T-cell (primary cell): ENCODE data around the gene CDC6. TPM values are rescaled to one million over a fixed set of nuclear protein-coding genes. Genes with fewer than 3 reads are reported as not detected.

Source experiments
- ATAC-seq, 4 experiments: fragments of 200-7000 bp in 3 of 4; fragments of 150-1000 bp in 1 of 4; cut with Tn5 transposase; replicated peaks in 1 of 4; 1 replicate in 3 of 4; 2 replicates in 1 of 4; pipeline ENCODE4 v1.10.0; 2021; ENCODE audit warnings: moderate library complexity in 3 of 4, mild to moderate bottlenecking in 2 of 4, moderate number of reproducible peaks in 1 of 4
- CTCF ChIA-PET, 2 donors: fragments of 300-600 bp; sonication (Branson Sonifier 250); formaldehyde crosslinking; loops; one replicate each; lab custom pipeline; 2022; ENCODE audit warnings: antibody characterized with exemption in 2 of 2; lab: Charles Lee
- POLR2A ChIA-PET, 2 donors: fragments of 300-600 bp; sonication (Branson Sonifier 250); formaldehyde crosslinking; loops; one replicate each; lab custom pipeline; 2022; ENCODE audit warnings: antibody characterized with exemption in 2 of 2; lab: Charles Lee
- DNase-seq, 35 experiments: peaks; one replicate each; pipeline versions ENCODE4 v3.0.0 to v3.0.0-alpha.2; 2013 to 2023
- H3K27ac ChIP-seq: one replicate; pipeline ENCODE4 v1.5.1; 2013; ENCODE audit warnings: low read length
- H3K27me3 ChIP-seq, 2 experiments: replicated peaks in 1 of 2; 1 replicate in 1 of 2; 2 replicates in 1 of 2; pipeline versions ENCODE4 v1.6.1 to v1.7.0; 2013; ENCODE audit warnings: low read length in 1 of 2, mixed read lengths in 1 of 2; ENCODE audit not compliant: control insufficient read depth in 2 of 2, insufficient read depth in 2 of 2; ENCODE audit errors: extremely low read depth in 1 of 2
- H3K36me3 ChIP-seq, 2 donors: 1 replicate in 1 of 2; 2 replicates in 1 of 2; pipeline versions ENCODE4 v1.6.1 to v1.7.0; 2013; ENCODE audit warnings: low read length in 1 of 2; ENCODE audit not compliant: control insufficient read depth in 2 of 2, insufficient read depth in 1 of 2; ENCODE audit errors: extremely low read depth in 1 of 2
- H3K4me1 ChIP-seq, 2 experiments: 1 replicate in 1 of 2; 2 replicates in 1 of 2; pipeline versions ENCODE4 v1.6.1 to v1.7.0; 2013; ENCODE audit warnings: low read length in 2 of 2, mixed read lengths in 1 of 2; ENCODE audit not compliant: insufficient read depth in 2 of 2, control insufficient read depth in 1 of 2; ENCODE audit errors: extremely low read depth in 1 of 2
- H3K4me3 ChIP-seq, 2 donors: 1 replicate in 1 of 2; 2 replicates in 1 of 2; pipeline versions ENCODE4 v1.5.1 to v1.7.0; 2013; ENCODE audit warnings: mild to moderate bottlenecking in 2 of 2, low read length in 1 of 2, moderate library complexity in 1 of 2; ENCODE audit not compliant: control insufficient read depth in 1 of 2; ENCODE audit errors: extremely low read depth in 1 of 2
- H3K9me3 ChIP-seq: 2 replicates; pipeline ENCODE4 v1.7.0; 2013
- H3K27ac Mint-ChIP-seq, 2 donors: one replicate each; pipeline ENCODE4 v1.8.0; 2020 to 2021; ENCODE audit warnings: mild to moderate bottlenecking in 2 of 2, mixed read lengths in 2 of 2
- H3K27me3 Mint-ChIP-seq, 2 donors: one replicate each; pipeline ENCODE4 v1.8.0; 2021 to 2022; ENCODE audit warnings: mixed read lengths in 2 of 2
- H3K36me3 Mint-ChIP-seq: one replicate; pipeline ENCODE4 v1.8.0; 2021; ENCODE audit warnings: mixed read lengths
- H3K4me1 Mint-ChIP-seq, 3 donors: one replicate each; pipeline ENCODE4 v1.8.0; 2020 to 2022; ENCODE audit warnings: mixed read lengths in 3 of 3, mild to moderate bottlenecking in 1 of 3
- H3K4me3 Mint-ChIP-seq, 3 donors: one replicate each; pipeline ENCODE4 v1.8.0; 2020 to 2022; ENCODE audit warnings: mild to moderate bottlenecking in 3 of 3, mixed read lengths in 3 of 3, moderate library complexity in 3 of 3
- H3K9me3 Mint-ChIP-seq, 3 donors: one replicate each; pipeline ENCODE4 v1.8.0; 2020 to 2022; ENCODE audit warnings: mixed read lengths in 3 of 3
- WGBS: methylation state at CpG from one replicate; pipeline ENCODE4 v1.1.5; 2013; ENCODE audit warnings: missing lambda C conversion rate; ENCODE audit not compliant: insufficient coverage; 5-methylcytosine and 5-hydroxymethylcytosine counted together
- total RNA-seq, 35 experiments: library from RNA in 6 of 35; stranded (reverse) in 6 of 35; fragments of 120-200 nt in 1 of 35; gene quantifications; one replicate each; pipeline versions ENCODE4 v1.2.1 to v1.2.4 and lab custom pipeline; 2013 to 2026

Gene CDC6
- total RNA-seq, 5 donors from 2014 or later (not counting 1 experiment from before 2014, with no cell fraction given): 1.3 to 3.2 (median 2.1) TPM

- ATAC-seq: no peak
- Mint-ChIP-seq H3K4me1 (peaks cover 43 to 52% (median 49%) of the 10 kb centered on the region in 3 donors), H3K36me3 (peaks cover 6% of the 10 kb centered on the region), H3K4me3 (no peak overlapping the region), H3K9me3 (no peaks in the 10 kb centered on the region), H3K27ac (no peak overlapping the region), H3K27me3 (no peaks in the 10 kb centered on the region)
- no peak for DNase-seq
- H3K27ac ChIP-seq: no peak overlapping the region
- H3K9me3 ChIP-seq: no peaks in the 10 kb centered on the region
- H3K4me1 ChIP-seq: no peaks in the 10 kb centered on the region
- no peak overlapping the region for H3K4me3 ChIP-seq
- peaks cover 0 to 7% of the 10 kb centered on the region in 2 donors for H3K36me3 ChIP-seq
- WGBS: no CpG with 5 or more reads among the region's 7 CpGs
- CTCF ChIA-PET: no interaction called here
- POLR2A ChIA-PET: interaction anchor here in 1 of 2 donors (0.6 kb wide), 1 partner anchor 33 kb away, joined by 6 read pairs; no protein-coding TSS in a partner anchor
- no peaks in the 10 kb centered on the region for H3K27me3 ChIP-seq
These were observed 39.7 kb upstream of the CDC6 start for GRCh38 chr17:40247926-40248495.

- Mint-ChIP-seq H3K9me3 (no peaks in the 10 kb centered on the region), H3K4me1 (peaks cover 43 to 52% (median 45%) of the 10 kb centered on the region in 3 donors), H3K36me3 (peaks cover 6% of the 10 kb centered on the region), H3K4me3 (no peak overlapping the region), H3K27ac (peak overlapping the region in 1 of 2 donors; percentile 16), H3K27me3 (no peaks in the 10 kb centered on the region)
- no peak for ATAC-seq
- DNase-seq: no peak
- Histone ChIP-seq H3K4me3 (no peak overlapping the region), H3K9me3 (no peaks in the 10 kb centered on the region), H3K36me3 (peaks cover 0 to 7% of the 10 kb centered on the region in 2 donors), H3K27ac (no peak overlapping the region), H3K27me3 (no peaks in the 10 kb centered on the region), H3K4me1 (no peaks in the 10 kb centered on the region)
- POLR2A ChIA-PET: no interaction called here
- CTCF ChIA-PET: no interaction called here
- WGBS: 100% methylated on average over 1 of the region's 1 CpG
These were observed 39.2 kb upstream of the CDC6 start for GRCh38 chr17:40248507-40248906.

GRCh38 chr17:40251576-40251975 is 36.1 kb upstream of the CDC6 start:
- no peaks in the 10 kb centered on the region for H3K9me3 ChIP-seq
- Mint-ChIP-seq H3K27me3 (no peaks in the 10 kb centered on the region), H3K36me3 (peaks cover 3% of the 10 kb centered on the region), H3K27ac (no peak overlapping the region), H3K9me3 (no peaks in the 10 kb centered on the region), H3K4me1 (peaks cover 14 to 39% (median 27%) of the 10 kb centered on the region in 3 donors), H3K4me3 (no peak overlapping the region)
- peaks cover 0 to 6% of the 10 kb centered on the region in 2 donors for H3K36me3 ChIP-seq
- ATAC-seq (no peak), DNase-seq (no peak)
- H3K27ac ChIP-seq: no peak overlapping the region
- H3K4me3 ChIP-seq: no peak overlapping the region
- H3K27me3 ChIP-seq: no peaks in the 10 kb centered on the region
- ChIA-PET POLR2A (no interaction called here), CTCF (interaction anchor here (0.6 to 0.7 kb wide), 3 partner anchors 101 to 419 kb away, joined by 3 read pairs; no protein-coding TSS in a partner anchor)
- no peaks in the 10 kb centered on the region for H3K4me1 ChIP-seq

GRCh38 chr17:40253565-40253964 is 34.1 kb upstream of the CDC6 start:
- Mint-ChIP-seq H3K4me3 (no peak overlapping the region), H3K36me3 (peaks cover 9% of the 10 kb centered on the region), H3K4me1 (peaks cover 11 to 32% (median 23%) of the 10 kb centered on the region in 3 donors), H3K9me3 (no peaks in the 10 kb centered on the region), H3K27me3 (no peaks in the 10 kb centered on the region), H3K27ac (no peak overlapping the region)
- Histone ChIP-seq H3K4me1 (no peaks in the 10 kb centered on the region), H3K27me3 (no peaks in the 10 kb centered on the region), H3K36me3 (peaks cover 0 to 24% of the 10 kb centered on the region in 2 donors), H3K27ac (no peak overlapping the region), H3K9me3 (no peaks in the 10 kb centered on the region), H3K4me3 (no peak overlapping the region)
- ChIA-PET CTCF (no interaction called here), POLR2A (no interaction called here)
- DNase-seq: no peak
- no peak for ATAC-seq
- WGBS: no CpG with 5 or more reads among the region's 3 CpGs

GRCh38 chr17:40259505-40259904 is 28.2 kb upstream of the CDC6 start:
- CTCF ChIA-PET: interaction anchor here (0.6 to 1.6 kb wide), 4 partner anchors 57 to 1702 kb away, joined by 3 to 6 read pairs (median 4); no protein-coding TSS in a partner anchor
- peaks cover 39% of the 10 kb centered on the region for H3K36me3 Mint-ChIP-seq
- Histone ChIP-seq H3K27me3 (no peaks in the 10 kb centered on the region), H3K27ac (no peak overlapping the region), H3K36me3 (peaks cover 1 to 65% of the 10 kb centered on the region in 2 donors), H3K4me3 (no peak overlapping the region), H3K4me1 (no peaks in the 10 kb centered on the region), H3K9me3 (no peaks in the 10 kb centered on the region)
- no peaks in the 10 kb centered on the region for H3K9me3 Mint-ChIP-seq
- H3K27me3 Mint-ChIP-seq: no peaks in the 10 kb centered on the region
- no peaks in the 10 kb centered on the region for H3K4me1 Mint-ChIP-seq
- H3K27ac Mint-ChIP-seq: no peak overlapping the region
- ATAC-seq (no peak), DNase-seq (no peak)
- POLR2A ChIA-PET: interaction anchor here (0.6 to 0.7 kb wide), 4 partner anchors 22 to 108 kb away, joined by 4 to 9 read pairs (median 6); no protein-coding TSS in a partner anchor
- WGBS: no CpG with 5 or more reads among the region's 2 CpGs
- H3K4me3 Mint-ChIP-seq: no peak overlapping the region

- ATAC-seq: no peak
- Histone ChIP-seq H3K4me1 (no peaks in the 10 kb centered on the region), H3K4me3 (no peak overlapping the region), H3K27me3 (no peaks in the 10 kb centered on the region), H3K9me3 (no peaks in the 10 kb centered on the region), H3K27ac (no peak overlapping the region), H3K36me3 (peaks cover 8 to 76% of the 10 kb centered on the region in 2 donors)
- Mint-ChIP-seq H3K4me3 (no peak overlapping the region), H3K27me3 (no peaks in the 10 kb centered on the region), H3K4me1 (no peaks in the 10 kb centered on the region), H3K27ac (no peak overlapping the region), H3K36me3 (peaks cover 39% of the 10 kb centered on the region), H3K9me3 (no peaks in the 10 kb centered on the region)
- no peak for DNase-seq
- 93% methylated on average over 6 of the region's 7 CpGs for whole genome bisulfite sequencing
- ChIA-PET CTCF (no interaction called here), POLR2A (no interaction called here)
These were observed 27.2 kb upstream of the CDC6 start for GRCh38 chr17:40260528-40260927.
